HepG2 (cell line): ENCODE data around the gene PPARA. TPM values are rescaled to one million over a fixed set of nuclear protein-coding genes. Genes with fewer than 3 reads are reported as not detected.
A peak's percentile ranks its signal among the peaks of the same experiment; 100 is the strongest.

ENCODE experiments used
- CTCF ChIP-seq: sonication (generic); formaldehyde crosslinking; IDR thresholded peaks from 2 replicates; pipeline ENCODE4 v1.5.0; 2020; ENCODE audit warnings: mild to moderate bottlenecking, missing genetic modification reagents, moderate library complexity
- ELF4 ChIP-seq: sonication (generic); formaldehyde crosslinking; IDR thresholded peaks from 2 replicates; pipeline ENCODE4 v1.5.0; 2020; ENCODE audit warnings: missing genetic modification reagents, mild to moderate bottlenecking, moderate library complexity, borderline replicate concordance
- GABPA ChIP-seq, 2 experiments: IDR thresholded peaks; 2 replicates each; pipeline ENCODE4 v1.6.1; 2011 to 2016; ENCODE audit warnings: low read depth in 2 of 2, low read length in 1 of 2, missing biosample characterization in 1 of 2, missing genetic modification characterization in 1 of 2
- HNRNPLL ChIP-seq: fragments of 200-400 bp; formaldehyde crosslinking; IDR thresholded peaks from 2 replicates; pipeline ENCODE4 v1.6.1; 2017; ENCODE audit warnings: mild to moderate bottlenecking, low read depth, low read length; ENCODE audit not compliant: poor library complexity, severe bottlenecking
- MTA3 ChIP-seq: sonication (generic); formaldehyde crosslinking; IDR thresholded peaks from 2 replicates; pipeline ENCODE4 v1.4.0; 2020; ENCODE audit warnings: missing genetic modification reagents
- NFE2 ChIP-seq: sonication (generic); formaldehyde crosslinking; IDR thresholded peaks from 2 replicates; pipeline ENCODE4 v1.4.0; 2020; ENCODE audit warnings: missing genetic modification reagents
- RBM39 ChIP-seq: fragments of 200-400 bp; formaldehyde crosslinking; IDR thresholded peaks from one replicate; pipeline ENCODE4 v1.6.1; 2018; ENCODE audit warnings: antibody characterized with exemption, mild to moderate bottlenecking, low read depth, low read length; ENCODE audit not compliant: poor library complexity, severe bottlenecking
- SAP130 ChIP-seq: IDR thresholded peaks from 2 replicates; pipeline ENCODE4 v1.6.1; 2016; ENCODE audit warnings: low read depth
- TEAD2 ChIP-seq: sonication (generic); formaldehyde crosslinking; IDR thresholded peaks from 2 replicates; pipeline ENCODE4 v1.9.0; 2021; ENCODE audit warnings: missing genetic modification reagents
- ZHX2 ChIP-seq, 2 experiments: sonication (generic) in 1 of 2; formaldehyde crosslinking in 1 of 2; IDR thresholded peaks; 2 replicates each; pipeline versions ENCODE4 v1.6.1 to v1.9.0; 2014 to 2022; ENCODE audit warnings: antibody characterized with exemption in 1 of 2, borderline replicate concordance in 1 of 2, inconsistent platforms in 1 of 2, low read depth in 1 of 2, missing genetic modification reagents in 1 of 2
- ZMAT5 ChIP-seq: sonication (generic); formaldehyde crosslinking; IDR thresholded peaks from 2 replicates; pipeline ENCODE4 v1.5.0; 2020; ENCODE audit warnings: mild to moderate bottlenecking, low read depth, missing genetic modification reagents, borderline replicate concordance
- ZNF281 ChIP-seq: sonication (generic); formaldehyde crosslinking; IDR thresholded peaks from 2 replicates; pipeline ENCODE4 v1.4.0; 2020; ENCODE audit warnings: missing genetic modification reagents, borderline replicate concordance
- ZNF44 ChIP-seq: sonication (generic); formaldehyde crosslinking; IDR thresholded peaks from 2 replicates; pipeline ENCODE4 v1.5.1; 2020; ENCODE audit warnings: mild to moderate bottlenecking, missing genetic modification reagents
- ZNF670 ChIP-seq: sonication (generic); formaldehyde crosslinking; IDR thresholded peaks from 2 replicates; pipeline ENCODE4 v1.8.0; 2022; ENCODE audit warnings: mild to moderate bottlenecking, missing genetic modification reagents, borderline replicate concordance
- ZNF878 ChIP-seq: sonication (generic); formaldehyde crosslinking; IDR thresholded peaks from 2 replicates; pipeline ENCODE4 v1.8.1; 2023; ENCODE audit warnings: mild to moderate bottlenecking, missing genetic modification reagents, moderate library complexity
- ZSCAN22 ChIP-seq: sonication (generic); formaldehyde crosslinking; IDR thresholded peaks from 2 replicates; pipeline ENCODE4 v1.4.0; 2020; ENCODE audit warnings: mild to moderate bottlenecking, missing genetic modification reagents
- polyA plus RNA-seq, 8 experiments: library from polyadenylated mRNA; depleted of rRNA in 3 of 8; stranded (reverse) in 7 of 8; unstranded in 1 of 8; fragments of >200 nt; fragmentation: Illumina TruSeq in 4 of 8; extraction: Trizol in 4 of 8; gene quantifications; 2 replicates each; pipeline versions ENCODE4 v1.2.1 to v1.2.3, GENCODE V29; 2011 to 2016; ENCODE audit warnings: low read depth in 4 of 8, missing spikeins in 1 of 8, mixed read lengths in 1 of 8; ENCODE audit not compliant: insufficient read depth in 1 of 8
- total RNA-seq, 5 experiments: library from RNA; depleted of rRNA; stranded (reverse); fragments of >200 nt; fragmentation: Illumina TruSeq; extraction: Trizol; gene quantifications; 2 replicates each; pipeline ENCODE4 v1.2.3, GENCODE V29; 2016; ENCODE audit warnings: low read depth in 1 of 5

Gene PPARA
- total and polyA plus RNA-seq, 2 of the 13 experiments (the other 11 are each of a cell fraction or from before 2014, with no cell fraction given), result 18.2 to 24.7 TPM

GRCh38 chr22:46250035-46250782 is 99.9 kb downstream of the PPARA start, which contains the start of gene CDPF1 (continued):
- TF ChIP-seq CTCF (peak; percentile 47), NFE2 (CRISPR knock-in tag) (no peak), ELF4 (CRISPR knock-in tag) (peak; percentile 77; the same call in 1 of the 2 replicates), ZNF878 (0 out of 2 replicates have a peak, but pooled peaks have one; percentile 74), TEAD2 (peak; percentile 37; the same call in 1 of the 2 replicates), ZNF281 (CRISPR knock-in tag) (peak; percentile 31; the same call in 1 of the 2 replicates), ZHX2 (IDR thresholded peaks at IDR 0.05; ENCODE audit: low read depth) (no peak), ZHX2 (CRISPR knock-in tag; IDR thresholded peaks at IDR 0.05; ENCODE audit: borderline replicate concordance) (peak; percentile 90; the same call in 1 of the 2 replicates), ZSCAN22 (CRISPR knock-in tag) (no peak), SAP130 (CRISPR knock-in tag) (peak; percentile 89), GABPA (IDR thresholded peaks at IDR 0.05; ENCODE audit: low read depth, low read length) (peak; percentile 84), GABPA (CRISPR knock-in tag; IDR thresholded peaks at IDR 0.05; ENCODE audit: low read depth) (peak; percentile 85), ZMAT5 (CRISPR knock-in tag) (no peak), ZNF44 (no peak), HNRNPLL (peak; percentile 79), ZNF670 (CRISPR knock-in tag) (no peak), RBM39 (no peak), MTA3 (no peak)
